Fibroblast of mammary gland (primary cell): Measurements from ENCODE around the gene PRAMEF4.
"Not testable (repeated sequence)": the region's sequence is repeated elsewhere in the genome, so short reads cannot be mapped to it uniquely, and the experiment has no call there.

Experiments
- DNase-seq: peaks from one replicate; pipeline ENCODE4 v3.0.0-alpha.2; 2010; ENCODE audit warnings: low read depth
- H3K4me3 ChIP-seq: 2 replicates; pipeline ENCODE4 v1.5.1; 2011; ENCODE audit warnings: low read depth, mild to moderate bottlenecking, low read length, moderate library complexity; ENCODE audit not compliant: control insufficient read depth
- CTCF ChIP-seq: conservative IDR thresholded peaks from 2 replicates; pipeline ENCODE4 v1.5.1; 2011; ENCODE audit warnings: low read depth, low read length, inconsistent platforms; ENCODE audit not compliant: control insufficient read depth, insufficient read depth

Gene PRAMEF4

DNA sequence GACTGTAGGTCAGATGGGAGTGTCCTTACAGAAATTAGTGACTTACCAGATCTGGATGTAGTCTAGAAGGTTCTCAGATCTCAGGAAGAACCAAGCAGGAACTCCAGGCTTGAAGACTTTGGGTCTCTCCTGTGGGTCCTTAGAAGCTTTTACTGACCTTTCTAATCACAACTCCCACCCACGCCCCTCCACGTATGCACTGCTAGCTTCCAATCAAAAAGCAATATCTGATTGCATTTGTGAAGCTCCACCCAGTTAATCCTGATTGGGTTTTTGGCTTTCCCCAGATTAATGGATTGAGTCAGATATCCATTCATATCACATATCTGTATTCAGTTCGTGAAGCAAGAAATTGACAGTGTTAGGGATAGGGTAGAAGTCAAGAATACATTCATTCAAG lies at the start of gene PRAMEF4:
TSS of gene PRAMEF4 (minus strand) at position 101 of the 400 bp plus-strand sequence. CDS start 2,807 bp downstream, outside the sequence.
- not testable (repeated sequence) for H3K4me3 ChIP-seq, DNase-seq

- H3K4me3 ChIP-seq, DNase-seq: not testable (repeated sequence)
Measured at GRCh38 chr1:12924368-12924767, 38.4 kb upstream of the PRAMEF4 start.

- DNase-seq, H3K4me3 ChIP-seq: not testable (repeated sequence)
Measured at GRCh38 chr1:12921749-12922148, 35.7 kb upstream of the PRAMEF4 start.

DNA sequence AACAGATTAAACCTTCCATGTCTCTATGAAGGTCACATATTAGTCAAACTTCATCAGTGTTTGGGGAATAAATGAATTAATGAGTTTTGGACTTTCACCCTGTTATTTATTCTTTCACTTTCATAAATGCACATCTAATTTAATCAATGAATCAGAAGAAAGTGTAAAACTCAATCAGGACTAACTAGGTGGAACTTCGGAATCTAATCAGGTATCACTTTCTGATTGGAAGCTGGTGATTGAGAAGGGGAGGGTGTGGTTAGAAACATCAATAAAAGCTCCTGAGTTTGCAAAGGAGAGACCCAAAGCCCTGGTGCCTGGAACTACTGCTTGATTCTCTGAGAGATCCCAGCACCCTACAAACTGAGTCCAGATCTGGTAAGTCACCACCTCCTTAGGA lies 30.3 kb upstream of the PRAMEF4 start, which contains the start of gene PRAMEF7:
TSS of gene PRAMEF7 (plus strand) at position 301 of the 400 bp plus-strand sequence. CDS start 1,083 bp downstream, outside the sequence.
- not testable (repeated sequence) for H3K4me3 ChIP-seq, DNase-seq

GRCh38 chr1:12903793-12904572 lies 18.0 kb upstream of the PRAMEF4 start:
- H3K4me3 ChIP-seq, DNase-seq: not testable (repeated sequence)

- DNase-seq, H3K4me3 ChIP-seq: not testable (repeated sequence)
Measured at GRCh38 chr1:12899186-12899585, 13.2 kb upstream of the PRAMEF4 start.

DNA sequence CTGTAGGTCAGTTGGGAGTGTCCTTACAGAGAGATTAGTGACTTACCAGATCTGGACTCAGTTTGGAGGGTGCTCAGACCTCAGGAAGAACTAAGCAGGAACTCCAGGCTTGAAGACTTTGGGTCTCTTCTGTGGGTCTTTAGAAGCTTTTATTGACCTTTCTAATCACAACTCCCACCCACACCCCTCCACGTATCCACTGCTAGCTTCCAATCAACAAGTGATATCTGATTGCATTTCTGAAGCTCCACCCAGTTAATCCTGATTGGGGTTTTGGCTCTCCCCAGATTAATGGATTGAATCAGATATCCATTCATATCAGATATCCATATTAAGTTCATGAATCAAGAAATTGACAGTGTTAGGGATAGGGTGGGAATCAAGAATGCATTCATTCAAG lies 12.2 kb upstream of the PRAMEF4 start, which contains the start of gene PRAMEF10:
TSS of gene PRAMEF10 (minus strand) at position 101 of the 400 bp plus-strand sequence. CDS start 2,423 bp downstream, outside the sequence.
- DNase-seq = not testable (repeated sequence)

GRCh38 chr1:12878453-12878852 lies 7.5 kb downstream of the PRAMEF4 start:
- DNase-seq, H3K4me3 ChIP-seq: not testable (repeated sequence)

More for the DNA sequence above, 12.2 kb upstream of the PRAMEF4 start, which contains the start of gene PRAMEF10:
- H3K4me3 ChIP-seq = not testable (repeated sequence)

DNA sequence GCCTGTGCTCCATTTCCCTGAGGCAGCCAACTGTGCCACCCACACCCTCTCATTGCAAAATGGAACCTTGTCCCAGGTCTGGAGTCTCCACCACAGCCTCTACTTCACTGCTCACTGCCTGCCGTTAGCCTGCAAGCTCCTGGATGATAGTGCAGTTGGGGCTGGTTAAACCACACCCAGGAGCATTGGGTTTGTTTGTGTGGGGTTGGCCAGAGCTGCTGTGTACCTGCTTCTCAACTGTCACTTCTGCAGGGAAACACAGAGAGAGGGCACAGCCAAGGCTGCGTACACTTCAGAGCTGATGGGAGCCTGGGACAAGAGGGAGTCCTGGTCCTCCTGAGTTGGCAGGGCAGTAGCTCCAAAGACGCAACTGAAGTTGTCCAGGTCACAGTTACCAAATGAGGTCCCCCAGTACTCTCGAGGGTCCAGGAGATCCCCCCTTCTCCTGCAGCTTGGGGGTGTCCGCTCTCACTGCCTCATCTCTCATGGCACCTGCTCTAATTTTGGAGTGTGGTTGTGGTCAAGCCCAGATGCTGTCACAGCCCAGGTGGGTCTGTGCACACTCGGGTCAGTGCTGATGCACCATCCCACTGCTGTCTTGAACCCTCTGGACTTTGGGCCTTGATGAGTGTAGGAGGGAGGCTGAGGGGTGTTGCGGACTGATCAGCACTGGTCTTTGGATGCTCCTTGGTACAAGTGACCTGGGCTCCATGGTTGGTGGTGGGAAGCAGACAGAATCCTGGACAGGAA lies 22.7 kb downstream of the PRAMEF4 start:
- not testable (repeated sequence) for H3K4me3 ChIP-seq, DNase-seq

DNA sequence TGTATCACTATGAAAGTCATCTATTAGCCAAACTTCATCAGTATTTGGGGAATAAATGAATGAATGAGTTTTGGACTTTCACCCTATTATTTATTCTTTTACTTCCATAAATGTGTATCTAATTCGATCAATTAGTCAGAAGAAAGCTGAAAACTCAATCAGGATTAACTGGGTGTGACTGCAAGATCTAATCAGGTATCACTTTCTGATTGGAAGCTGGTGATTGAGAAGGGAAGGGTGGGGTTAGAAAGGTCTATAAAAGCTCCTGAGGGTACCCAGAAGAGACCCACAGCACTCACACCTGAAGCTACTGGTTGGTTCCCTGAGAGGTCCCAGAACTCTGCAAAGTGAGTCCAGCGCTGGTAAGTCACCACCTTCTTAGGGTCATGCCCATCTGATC lies 29.2 kb downstream of the PRAMEF4 start, which contains the start of gene PRAMEF2:
TSS of gene PRAMEF2 (plus strand) at position 301 of the 400 bp plus-strand sequence. CDS start 1,924 bp downstream, outside the sequence.
- DNase-seq, H3K4me3 ChIP-seq: not testable (repeated sequence)

- TF ChIP-seq CTCF = no peak
- peak; percentile 20 for DNase-seq
- no peak overlapping the region for H3K4me3 ChIP-seq
Measured at GRCh38 chr1:12851779-12852178, 34.2 kb downstream of the PRAMEF4 start.

DNA sequence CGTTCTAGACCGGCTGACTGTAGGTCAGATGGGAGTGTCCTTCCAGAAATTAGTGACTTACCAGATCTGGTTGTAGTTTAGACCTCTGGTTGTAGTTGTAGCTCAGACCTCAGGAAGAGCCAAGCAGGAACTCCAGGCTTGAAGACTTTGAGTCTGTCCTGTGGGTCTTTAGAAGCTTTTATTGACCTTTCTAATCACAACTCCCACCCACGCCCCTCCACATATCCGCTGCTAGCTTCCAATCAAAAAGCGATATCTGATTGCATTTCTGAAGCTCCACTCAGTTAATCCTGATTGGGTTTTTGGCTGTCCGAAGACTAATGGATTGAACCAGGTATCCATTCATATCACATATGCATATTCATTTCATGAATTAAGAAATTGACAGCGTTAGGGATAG lies 37.4 kb downstream of the PRAMEF4 start, which contains the start of gene HNRNPCL1:
TSS of gene HNRNPCL1 (minus strand) at position 101 of the 400 bp plus-strand sequence. CDS start 431 bp downstream, outside the sequence.
- H3K4me3 ChIP-seq, DNase-seq: not testable (repeated sequence)

DNA sequence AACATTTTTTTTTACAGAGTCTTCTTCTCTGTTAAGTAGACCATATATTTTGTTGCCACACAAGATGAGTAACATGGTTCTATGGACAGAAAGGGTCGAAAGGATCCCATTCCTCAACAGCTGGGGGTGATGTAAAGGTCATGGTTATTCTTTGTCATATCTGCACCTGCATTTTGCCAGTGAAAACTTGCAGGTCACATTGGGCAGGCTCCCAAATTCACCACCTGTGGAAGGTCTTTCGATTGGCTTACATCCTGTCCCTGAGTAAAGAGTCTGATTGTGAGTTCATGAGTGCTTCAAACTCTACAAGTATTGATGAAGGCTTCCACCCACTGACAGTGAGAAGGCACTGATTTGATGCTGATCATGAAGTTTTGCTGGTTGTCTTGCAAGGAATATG lies 52.8 kb downstream of the PRAMEF4 start:
- not testable (repeated sequence) for H3K4me3 ChIP-seq, DNase-seq

GRCh38 chr1:12831310-12831709 lies 54.7 kb downstream of the PRAMEF4 start, which contains the start of gene PRAMEF11:
PRAMEF11 (minus strand) TSS chr1:12831410; CDS start chr1:12828789, 2,621 bp downstream.
- not testable (repeated sequence) for DNase-seq

More at GRCh38 chr1:12831310-12831709, 54.7 kb downstream of the PRAMEF4 start, which contains the start of gene PRAMEF11:
- not testable (repeated sequence) for H3K4me3 ChIP-seq
